HG03520 (cell line): ENCODE results near the gene ZKSCAN3.
"Not testable (repeated sequence)": the region's sequence is repeated elsewhere in the genome, so short reads cannot be mapped to it uniquely, and the experiment has no call there.

Experiments used
- ATAC-seq: cut with Tn5 transposase; IDR thresholded peaks from one replicate; pipeline ENCODE4 v1.9.1; 2021; ENCODE audit warnings: mild to moderate bottlenecking, moderate library complexity; ENCODE audit not compliant: unreplicated experiment

ZKSCAN3 gene

GRCh38 chr6:28349892-28350737, at the start of gene ZKSCAN3:
Gene ZKSCAN3, plus strand, starts transcription at chr6:28349947. Its CDS starts 9,640 bp downstream, at chr6:28359587.
- ATAC-seq, result peak; percentile 96

DNA sequence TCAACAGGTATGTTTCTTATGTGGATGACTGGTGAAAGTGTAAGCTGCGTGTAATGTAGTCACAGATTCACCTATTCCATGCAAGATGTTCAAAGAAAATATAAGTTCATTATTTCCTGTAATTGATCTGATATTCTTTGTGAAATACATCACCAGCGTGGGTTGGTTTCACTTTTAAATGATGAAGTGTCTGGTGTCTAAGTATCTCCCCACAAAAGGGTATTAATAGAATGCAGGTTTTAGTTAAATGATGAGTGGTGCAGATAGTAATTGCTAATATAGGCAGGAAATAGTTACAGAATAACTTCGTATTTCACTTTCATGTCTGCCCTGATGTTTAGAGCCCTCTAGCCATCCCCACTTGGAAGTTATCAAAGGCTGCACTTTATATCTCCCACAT, 46.2 kb upstream of the ZKSCAN3 start:
- peak; percentile 78 for ATAC-seq

DNA sequence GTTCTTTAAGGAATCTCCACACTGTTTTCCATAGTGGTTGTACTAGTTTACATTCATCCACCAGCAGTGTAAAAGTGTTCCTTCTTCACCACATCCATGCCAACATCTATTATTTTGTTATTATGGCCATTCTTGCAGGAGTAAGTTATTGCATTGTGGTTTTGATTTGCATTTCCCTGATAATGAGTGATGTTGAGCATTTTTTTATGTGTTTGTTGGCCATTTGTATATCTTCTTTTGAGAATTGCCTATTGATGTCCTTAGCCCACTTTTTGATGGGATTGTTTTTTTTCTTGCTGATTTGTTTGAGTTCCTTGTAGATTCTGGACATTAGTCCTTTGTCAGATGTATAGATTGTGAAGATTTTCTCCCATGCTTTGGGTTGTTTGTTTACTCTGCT, 43.4 kb upstream of the ZKSCAN3 start:
- not testable (repeated sequence) for ATAC-seq

GRCh38 chr6:28311139-28311823, 38.5 kb upstream of the ZKSCAN3 start:
- ATAC-seq, result no peak

DNA sequence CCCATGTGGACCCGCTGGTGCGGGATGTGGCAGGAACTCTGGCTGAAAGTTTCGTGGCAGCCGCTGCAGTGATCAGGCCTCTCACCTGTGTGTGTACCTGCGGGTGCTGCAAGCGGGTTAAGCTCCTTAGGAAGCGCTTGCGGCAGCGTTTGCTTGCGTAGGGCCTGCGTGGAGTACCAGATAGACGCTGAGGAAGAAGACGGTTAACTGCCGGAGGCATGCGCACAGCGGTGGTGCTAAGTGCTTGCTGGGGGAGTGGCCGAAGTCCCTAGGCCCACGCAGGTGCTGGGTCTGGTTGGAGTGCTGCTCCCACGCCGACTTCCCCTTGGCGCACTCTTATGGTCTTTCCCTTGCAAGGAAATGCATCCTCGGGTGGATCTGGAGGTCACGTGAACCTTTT, 36.8 kb upstream of the ZKSCAN3 start:
- no peak for ATAC-seq

DNA sequence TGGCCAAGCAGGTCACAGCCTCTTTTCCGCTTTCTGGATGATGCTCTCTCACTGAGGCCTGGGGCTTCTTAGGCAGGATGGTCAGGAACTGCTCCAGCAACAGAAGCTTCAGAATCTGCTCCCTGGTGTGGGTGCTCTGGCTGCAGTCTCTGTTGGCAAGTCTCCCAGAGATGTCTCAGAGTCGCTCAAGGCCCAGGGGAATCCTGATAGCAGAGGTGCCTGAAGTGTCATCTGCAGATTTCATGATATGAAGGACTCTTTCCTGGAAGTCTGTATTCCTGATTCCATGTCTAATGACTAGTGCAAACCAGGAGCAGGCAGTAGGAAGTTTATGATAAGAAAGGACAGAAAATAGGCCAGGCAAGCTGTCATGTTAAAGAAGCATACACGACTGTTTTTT, 34.1 kb upstream of the ZKSCAN3 start:
- ATAC-seq, result no peak

- not testable (repeated sequence) for ATAC-seq
Observed at GRCh38 chr6:28317866-28318265, 31.9 kb upstream of the ZKSCAN3 start.

DNA sequence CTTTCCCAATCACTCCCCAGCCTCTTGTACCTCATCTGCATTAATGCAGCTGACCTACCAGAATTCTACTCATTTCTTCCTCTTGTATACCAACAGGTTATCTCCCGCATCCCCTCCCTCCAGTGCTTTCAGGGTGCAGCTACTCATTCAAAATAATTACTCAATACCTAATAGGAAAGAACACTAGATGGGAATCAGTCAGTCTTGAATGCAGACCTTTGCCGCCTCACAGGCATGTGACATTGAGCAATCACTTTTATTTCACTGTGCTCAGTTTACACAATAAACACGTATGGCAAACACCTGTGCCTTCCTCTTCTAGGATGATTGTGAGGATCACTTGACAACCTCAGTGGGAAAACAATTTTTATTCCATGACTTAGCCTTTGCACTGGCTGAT, 27.1 kb upstream of the ZKSCAN3 start:
- ATAC-seq, result no peak

DNA sequence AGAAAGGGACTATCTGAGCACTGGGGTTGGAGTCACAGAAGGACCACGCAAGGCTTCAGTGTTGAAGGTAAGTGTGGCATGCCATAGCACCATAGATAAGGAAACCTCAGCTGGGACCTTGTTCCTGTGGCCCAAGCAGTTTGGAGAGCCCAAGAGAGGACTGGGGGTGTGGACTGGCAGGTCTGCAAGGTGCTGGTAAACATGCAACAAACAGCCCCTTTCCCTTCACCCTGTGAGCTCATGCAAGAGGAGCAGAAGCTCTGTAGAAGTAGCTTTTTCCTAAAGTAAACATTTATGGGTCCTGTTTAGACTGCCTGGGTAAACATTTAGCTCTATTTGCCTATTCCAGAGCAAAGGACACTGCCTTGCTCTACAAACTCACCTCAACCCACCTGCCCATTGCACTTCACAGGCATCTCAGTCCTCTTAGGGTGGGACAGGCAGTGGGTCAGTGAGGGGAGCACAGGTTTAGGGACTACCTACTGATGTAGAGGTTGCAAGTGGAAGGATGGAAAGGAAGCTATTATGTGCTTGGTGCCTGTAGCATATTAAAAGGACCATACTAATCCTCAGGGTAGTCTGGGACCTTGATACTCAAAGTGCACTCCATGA, 25.8 kb upstream of the ZKSCAN3 start:
- no peak for ATAC-seq

- no peak for ATAC-seq
Observed at GRCh38 chr6:28326371-28326948, 23.3 kb upstream of the ZKSCAN3 start.

- ATAC-seq, result no peak
Observed at GRCh38 chr6:28330041-28330440, 19.7 kb upstream of the ZKSCAN3 start.

DNA sequence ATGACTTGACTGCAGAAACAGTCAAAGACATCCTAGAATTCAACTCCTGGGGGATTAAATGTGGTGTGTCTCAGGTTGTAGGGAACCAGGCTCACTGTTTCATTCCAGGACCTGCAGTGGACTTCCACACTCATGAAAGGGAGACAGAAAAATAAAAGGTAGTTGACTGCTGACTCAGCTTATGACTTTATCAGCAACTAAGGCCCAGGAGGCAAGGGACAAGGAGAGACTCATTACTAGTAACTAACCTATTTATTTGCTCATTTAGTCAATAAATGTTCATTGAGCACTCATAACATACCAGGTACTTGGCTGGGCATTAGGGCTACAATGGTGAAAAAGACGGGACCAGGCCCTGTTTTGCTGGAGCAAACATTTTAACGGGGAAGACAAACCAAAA, 16.7 kb upstream of the ZKSCAN3 start:
- ATAC-seq, result no peak

DNA sequence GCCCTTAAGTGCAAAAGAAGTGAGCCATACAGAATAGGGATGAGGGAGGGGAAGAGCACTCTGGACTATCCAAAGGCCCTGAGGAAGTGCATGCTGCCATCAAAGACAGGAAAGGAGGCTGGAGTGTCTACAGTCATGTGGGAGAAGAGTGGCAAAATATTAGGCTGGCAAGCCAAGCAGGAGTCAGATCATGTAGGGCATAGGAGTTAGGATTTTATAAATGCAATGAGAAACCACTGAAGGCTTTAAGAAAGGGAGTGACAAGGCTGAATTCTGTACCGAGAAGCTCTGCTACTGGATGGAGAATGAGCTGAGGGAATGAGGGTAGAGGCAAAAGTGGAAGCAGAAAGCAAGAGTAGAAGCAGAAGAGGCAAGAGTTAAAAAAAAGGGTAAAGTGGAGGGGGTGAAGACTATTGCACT, 16.1 kb upstream of the ZKSCAN3 start:
- ATAC-seq, result no peak

DNA sequence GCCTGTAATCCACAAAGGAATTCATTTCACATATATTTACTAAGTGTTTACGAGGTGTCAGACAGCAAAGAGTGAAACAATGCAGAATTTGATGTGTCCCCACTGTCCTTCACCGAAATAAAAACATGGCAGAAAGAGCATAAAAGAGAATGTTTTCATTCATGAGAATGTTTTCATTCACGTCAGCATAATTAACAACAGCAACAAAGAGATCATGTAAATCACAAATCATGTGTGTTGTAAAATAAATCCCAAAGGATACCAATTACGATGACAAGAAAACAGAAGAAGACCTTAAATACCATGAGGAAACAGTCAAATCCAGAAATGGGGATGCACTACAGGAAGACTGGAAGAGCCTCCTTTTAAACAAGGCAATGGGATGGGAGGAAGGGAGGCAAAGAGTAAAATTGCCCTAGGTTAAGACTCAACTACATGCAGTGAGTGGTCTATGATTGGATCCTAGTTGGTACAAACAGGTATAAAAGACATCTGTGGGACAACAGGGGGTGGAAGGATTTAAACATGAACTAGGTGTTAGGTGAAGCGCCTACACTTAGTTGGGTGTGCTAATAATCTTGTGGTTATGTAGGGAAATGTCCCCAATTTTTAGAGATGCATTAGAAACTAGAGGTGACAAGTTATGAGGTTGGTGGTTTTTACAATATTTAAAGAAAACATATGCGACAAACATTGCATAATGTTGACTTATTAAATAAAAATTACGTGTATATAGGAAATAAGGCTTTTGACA, 15.3 kb upstream of the ZKSCAN3 start:
- ATAC-seq, result no peak

- no peak for ATAC-seq
Observed at GRCh38 chr6:28335040-28335563, 14.6 kb upstream of the ZKSCAN3 start.

GRCh38 chr6:28335564-28336283, 14.0 kb upstream of the ZKSCAN3 start, which contains the start of gene ZSCAN31:
Gene ZSCAN31, minus strand, starts transcription at chr6:28336148. Its CDS starts 6,465 bp downstream, at chr6:28329683.
- ATAC-seq, result peak; percentile 81

DNA sequence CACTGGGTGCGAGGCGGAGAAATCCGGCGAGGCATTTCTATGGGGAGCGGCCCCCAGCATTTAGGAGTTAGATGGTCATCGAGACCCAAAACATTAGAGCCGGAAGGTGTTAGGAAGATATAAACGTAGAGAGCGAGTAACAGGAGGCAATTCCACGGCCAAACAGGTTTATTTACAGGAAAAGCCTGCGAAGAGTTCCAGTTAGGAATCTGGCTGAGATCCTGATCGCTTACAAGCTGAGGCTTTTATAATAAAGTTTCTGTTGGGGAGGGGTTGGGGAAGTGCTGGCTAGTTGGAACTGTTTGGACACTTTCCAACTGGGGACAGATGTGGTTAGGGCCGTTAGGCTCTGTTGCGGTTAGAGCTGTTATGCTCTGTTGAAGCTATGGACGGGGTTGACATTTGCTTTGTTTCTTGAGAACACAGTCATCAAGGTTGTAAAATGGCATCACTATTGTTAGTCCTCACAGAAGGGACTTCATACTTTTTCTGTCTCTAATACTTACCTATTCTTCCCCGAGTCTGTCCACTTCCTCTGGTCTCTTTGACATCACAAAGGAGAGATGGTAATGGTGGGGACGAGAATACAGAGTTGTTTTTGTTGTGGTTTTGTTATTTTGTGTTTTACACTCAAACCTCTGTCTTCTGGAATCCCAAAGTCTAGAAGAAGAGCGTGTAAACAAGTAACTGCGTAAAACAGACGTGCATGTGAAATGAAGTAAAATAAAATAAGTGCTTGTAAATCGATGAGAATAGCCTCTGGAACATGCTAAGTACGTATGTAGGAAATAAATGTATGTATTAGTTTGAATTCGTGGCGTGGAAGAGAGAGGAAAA, 13.2 kb upstream of the ZKSCAN3 start:
- peak; percentile 35 for ATAC-seq

GRCh38 chr6:28337121-28337520, 12.6 kb upstream of the ZKSCAN3 start:
- ATAC-seq, result no peak
